SJSA1 (cell line): ENCODE data around the gene SLC30A5. TPM values are rescaled to one million over a fixed set of nuclear protein-coding genes. Genes with fewer than 3 reads are reported as not detected.
A peak's percentile ranks its signal among the peaks of the same experiment; 100 is the strongest.
"Not testable (repeated sequence)": the region's sequence is repeated elsewhere in the genome, so short reads cannot be mapped to it uniquely, and the experiment has no call there.

Source experiments
- DNase-seq, 2 experiments: peaks; one replicate each; pipeline ENCODE4 v3.0.0-alpha.2; 2015 to 2020; ENCODE audit warnings: low spot score in 2 of 2, low read depth in 1 of 2
- H3K27ac ChIP-seq: fragments of 250-450 bp; sonication (Bioruptor Pico); 2 replicates; pipeline ENCODE4 v1.5.1; 2020; ENCODE audit warnings: mild to moderate bottlenecking, moderate library complexity
- H3K27me3 ChIP-seq: fragments of 250-450 bp; sonication (Bioruptor Pico); replicated peaks from 2 replicates; pipeline ENCODE4 v1.5.1; 2020; ENCODE audit warnings: mild to moderate bottlenecking, moderate library complexity
- H3K36me3 ChIP-seq: fragments of 250-450 bp; sonication (Bioruptor Pico); 2 replicates; pipeline ENCODE4 v1.5.1; 2020; ENCODE audit warnings: mild to moderate bottlenecking
- H3K4me1 ChIP-seq: fragments of 250-450 bp; sonication (Bioruptor Pico); replicated peaks from 2 replicates; pipeline ENCODE4 v1.6.1; 2021; ENCODE audit warnings: mild to moderate bottlenecking
- H3K4me3 ChIP-seq: fragments of 250-450 bp; sonication (Bioruptor Pico); 2 replicates; pipeline ENCODE4 v1.5.1; 2020; ENCODE audit warnings: mild to moderate bottlenecking
- H3K9me3 ChIP-seq: fragments of 250-450 bp; sonication (Bioruptor Pico); replicated peaks from 2 replicates; pipeline ENCODE4 v1.5.1; 2020; ENCODE audit warnings: mild to moderate bottlenecking
- total RNA-seq: library from RNA; depleted of rRNA; stranded (reverse); fragments of >200 nt; shearing (Covaris generic); gene quantifications from 2 replicates; pipeline ENCODE4 v1.2.3, GENCODE V29; 2014

Gene SLC30A5
- total RNA-seq, 1 experiment from 2014 or later, result 86.3 TPM

GRCh38 chr5:69084195-69084594, 9.6 kb upstream of the SLC30A5 start:
- no peaks in the 10 kb centered on the region for H3K9me3 ChIP-seq
- H3K27me3 ChIP-seq, result 0 out of 2 replicates have a peak, but pooled peaks cover 4% of the 10 kb centered on the region
- H3K27ac ChIP-seq, result no peak overlapping the region
- no peaks in the 10 kb centered on the region for H3K4me1 ChIP-seq
- no peak overlapping the region for H3K4me3 ChIP-seq
- DNase-seq, result no peak
- no peaks in the 10 kb centered on the region for H3K36me3 ChIP-seq

GRCh38 chr5:69084903-69085302, 8.9 kb upstream of the SLC30A5 start:
- Histone ChIP-seq H3K27ac (no peak overlapping the region), H3K27me3 (0 out of 2 replicates have a peak, but pooled peaks cover 4% of the 10 kb centered on the region), H3K4me3 (no peak overlapping the region), H3K4me1 (no peaks in the 10 kb centered on the region), H3K36me3 (no peaks in the 10 kb centered on the region), H3K9me3 (no peaks in the 10 kb centered on the region)
- DNase-seq, result no peak

- Histone ChIP-seq H3K27ac (no peak overlapping the region), H3K9me3 (no peaks in the 10 kb centered on the region), H3K4me3 (no peak overlapping the region), H3K36me3 (no peaks in the 10 kb centered on the region), H3K27me3 (0 out of 2 replicates have a peak, but pooled peaks cover 4% of the 10 kb centered on the region), H3K4me1 (no peaks in the 10 kb centered on the region)
- no peak for DNase-seq
These were observed 7.6 kb upstream of the SLC30A5 start for GRCh38 chr5:69086206-69086605.

- DNase-seq, H3K27me3 ChIP-seq, H3K4me1 ChIP-seq, H3K27ac ChIP-seq, H3K9me3 ChIP-seq, H3K36me3 ChIP-seq, H3K4me3 ChIP-seq: not testable (repeated sequence)
These were observed 5.8 kb upstream of the SLC30A5 start for GRCh38 chr5:69088006-69088405.

GRCh38 chr5:69090158-69090557, 3.7 kb upstream of the SLC30A5 start:
- Histone ChIP-seq H3K27me3 (0 out of 2 replicates have a peak, but pooled peaks cover under 1% of the 10 kb centered on the region), H3K4me3 (no peak overlapping the region), H3K27ac (no peak overlapping the region), H3K36me3 (peaks cover 6% of the 10 kb centered on the region), H3K4me1 (peaks cover 4% of the 10 kb centered on the region), H3K9me3 (no peaks in the 10 kb centered on the region)
- DNase-seq, result no peak

GRCh38 chr5:69091771-69092170, 2.0 kb upstream of the SLC30A5 start:
- Histone ChIP-seq H3K36me3 (peaks cover 22% of the 10 kb centered on the region), H3K9me3 (no peaks in the 10 kb centered on the region), H3K4me1 (peaks cover 8% of the 10 kb centered on the region), H3K4me3 (no peak overlapping the region), H3K27ac (no peak overlapping the region), H3K27me3 (no peaks in the 10 kb centered on the region)
- DNase-seq, result no peak

GRCh38 chr5:69092969-69093368, 845 bp upstream of the SLC30A5 start:
- Histone ChIP-seq H3K4me1 (peaks cover 8% of the 10 kb centered on the region), H3K27ac (no peak overlapping the region), H3K4me3 (no peak overlapping the region), H3K36me3 (peaks cover 27% of the 10 kb centered on the region), H3K9me3 (no peaks in the 10 kb centered on the region), H3K27me3 (no peaks in the 10 kb centered on the region)
- DNase-seq, result no peak

GRCh38 chr5:69099302-69099701, 5.5 kb downstream of the SLC30A5 start:
- Histone ChIP-seq H3K4me1 (0 out of 2 replicates have a peak, but pooled peaks cover 4% of the 10 kb centered on the region), H3K27me3 (no peaks in the 10 kb centered on the region), H3K4me3 (no peak overlapping the region), H3K36me3 (peaks cover 68% of the 10 kb centered on the region), H3K9me3 (no peaks in the 10 kb centered on the region), H3K27ac (no peak overlapping the region)
- no peak for DNase-seq

- no peaks in the 10 kb centered on the region for H3K27me3 ChIP-seq
- H3K36me3 ChIP-seq, result peaks cover 79% of the 10 kb centered on the region
These were observed 9.7 kb downstream of the SLC30A5 start for GRCh38 chr5:69103521-69103920.

GRCh38 chr5:69105996-69106906, 12.4 kb downstream of the SLC30A5 start:
- peaks cover 76% of the 10 kb centered on the region for H3K36me3 ChIP-seq

More at GRCh38 chr5:69103521-69103920, 9.7 kb downstream of the SLC30A5 start:
- Histone ChIP-seq H3K27ac (no peak overlapping the region), H3K4me1 (no peaks in the 10 kb centered on the region), H3K4me3 (no peak overlapping the region), H3K9me3 (no peaks in the 10 kb centered on the region)
- no peak for DNase-seq

GRCh38 chr5:69108367-69108766, 14.6 kb downstream of the SLC30A5 start:
- not testable (repeated sequence) for H3K9me3 ChIP-seq, H3K4me1 ChIP-seq, DNase-seq, H3K27ac ChIP-seq, H3K4me3 ChIP-seq, H3K27me3 ChIP-seq
- peaks cover 80% of the 10 kb centered on the region for H3K36me3 ChIP-seq

More at GRCh38 chr5:69105996-69106906, 12.4 kb downstream of the SLC30A5 start:
- no peak for DNase-seq
- H3K4me1 ChIP-seq, result no peaks in the 10 kb centered on the region
- no peak overlapping the region for H3K27ac ChIP-seq
- no peaks in the 10 kb centered on the region for H3K9me3 ChIP-seq
- no peak overlapping the region for H3K4me3 ChIP-seq
- H3K27me3 ChIP-seq, result no peaks in the 10 kb centered on the region

- Histone ChIP-seq H3K4me1 (no peaks in the 10 kb centered on the region), H3K9me3 (no peaks in the 10 kb centered on the region), H3K36me3 (peaks cover 70% of the 10 kb centered on the region), H3K4me3 (no peak overlapping the region), H3K27ac (no peak overlapping the region), H3K27me3 (no peaks in the 10 kb centered on the region)
- no peak for DNase-seq
These were observed 20.0 kb downstream of the SLC30A5 start for GRCh38 chr5:69113851-69114250.

GRCh38 chr5:69115526-69115925, 21.7 kb downstream of the SLC30A5 start:
- Histone ChIP-seq H3K27me3 (no peaks in the 10 kb centered on the region), H3K27ac (no peak overlapping the region), H3K36me3 (peaks cover 62% of the 10 kb centered on the region), H3K4me1 (no peaks in the 10 kb centered on the region), H3K4me3 (no peak overlapping the region), H3K9me3 (no peaks in the 10 kb centered on the region)
- DNase-seq, result no peak

- Histone ChIP-seq H3K36me3 (peaks cover 49% of the 10 kb centered on the region), H3K27ac (no peak overlapping the region), H3K27me3 (no peaks in the 10 kb centered on the region), H3K9me3 (no peaks in the 10 kb centered on the region), H3K4me1 (no peaks in the 10 kb centered on the region; the same call in 1 of the 2 replicates), H3K4me3 (no peak overlapping the region)
- peak in 1 of 2 experiments; percentile 4 for DNase-seq
These were observed 35.6 kb downstream of the SLC30A5 start for GRCh38 chr5:69129413-69129812.
